GM12878 (cell line): ENCODE measurements around the gene SFSWAP.

Experiments
- CHD2 ChIP-seq: IDR thresholded peaks from 2 replicates; pipeline ENCODE4 v1.6.1; 2011; ENCODE audit warnings: low read depth, low read length, improper control_type of control experiment, borderline replicate concordance
- PBX3 ChIP-seq: IDR thresholded peaks from 2 replicates; pipeline ENCODE4 v1.6.1; 2011; ENCODE audit warnings: mild to moderate bottlenecking, low read depth, low read length, moderate library complexity; ENCODE audit not compliant: insufficient replicate concordance

DNA sequence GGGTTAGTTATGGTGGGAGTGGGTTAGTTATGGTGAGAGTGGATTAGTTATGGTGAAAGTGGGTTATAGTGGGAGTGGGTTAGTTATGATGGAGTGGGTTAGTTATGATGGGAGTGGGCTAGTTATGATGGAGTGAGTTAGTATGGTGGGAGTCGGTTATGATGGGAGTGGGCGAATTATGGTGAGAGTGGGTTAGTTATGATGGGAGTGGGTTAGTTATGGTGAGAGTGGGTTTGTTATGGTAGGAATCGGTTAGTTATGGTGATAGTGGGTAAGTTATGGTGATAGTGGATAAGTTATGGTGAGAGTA lies 22.1 kb upstream of the SFSWAP start:
- TF ChIP-seq CHD2 (no peak), PBX3 (no peak)
